ENCODE measurements around the gene PHF2. TPM values are rescaled to one million over a fixed set of nuclear protein-coding genes. Genes with fewer than 3 reads are reported as not detected.

Gene PHF2
- total and polyA plus RNA-seq, 2 donors (not counting 1 experiment from before 2014, with no cell fraction given), result 11.0 to 28.8 TPM

- Mint-ChIP-seq H3K9me3 (ENCODE audit: insufficient read depth) (no peaks in the 10 kb centered on the region), H3K27ac (peak overlapping the region; percentile 81), H3K4me3 (peak overlapping the region; percentile 86), H3K27me3 (no peaks in the 10 kb centered on the region), H3K4me1 (peaks cover 33% of the 10 kb centered on the region)
- POLR2A ChIA-PET, result no interaction called here
- intact Hi-C loops (cut with micrococcal nuclease), result no loop called here
- H3K79me2 ChIP-seq (ENCODE audit: control insufficient read depth, insufficient read depth, low read length), result peaks cover 41% of the 10 kb centered on the region
- H3K4me2 ChIP-seq (replicated peaks; ENCODE audit: low read depth, low read length, poor library complexity, severe bottlenecking), result peak overlapping the region; percentile 94
- peak overlapping the region in 4 of 5 experiments; percentile 28 to 74 (median 49) for H3K4me3 ChIP-seq (ENCODE audit: control extremely low read depth in 1 of 5, extremely low read depth in 1 of 5, insufficient read depth in 1 of 5, low read depth in 2 of 5, low read length in 4 of 5)
- no peaks in the 10 kb centered on the region for H3K27me3 ChIP-seq (replicated peaks in 1 of 4; ENCODE audit: control extremely low read depth in 1 of 4, control insufficient read depth in 3 of 4, insufficient read depth in 4 of 4, low read length in 3 of 4)
- no peaks in the 10 kb centered on the region for H3K9me3 ChIP-seq (ENCODE audit: control extremely low read depth in 1 of 3, control insufficient read depth in 2 of 3, insufficient read depth in 1 of 3, low read length in 2 of 3)
- 82% methylated on average over 10 of the region's 13 CpGs for WGBS (ENCODE audit: insufficient coverage)
- H4K20me1 ChIP-seq (ENCODE audit: control insufficient read depth, insufficient read depth, low read length, poor library complexity, severe bottlenecking), result peaks cover 8% of the 10 kb centered on the region
- H3K9ac ChIP-seq (ENCODE audit: low read length), result peak overlapping the region; percentile 68
- peak overlapping the region; percentile 56 for H2AFZ ChIP-seq (ENCODE audit: insufficient read depth, low read depth, low read length, poor library complexity, severe bottlenecking)
- CTCF ChIA-PET, result interaction anchor here (0.8 kb wide), 1 partner anchor 436 kb away, joined by 3 read pairs; no protein-coding TSS in a partner anchor
- no peak overlapping the region for H3K27ac ChIP-seq (ENCODE audit: low read length in 2 of 2)
- H3K4me1 ChIP-seq (ENCODE audit: control insufficient read depth in 2 of 2, insufficient read depth in 2 of 2, low read length in 2 of 2), result peaks cover 14 to 22% of the 10 kb centered on the region in 2 donors
- DNase-seq (no peak), ATAC-seq (ENCODE audit: low read depth) (no peak)
- H3K36me3 ChIP-seq (replicated peaks in 1 of 2; ENCODE audit: control extremely low read depth in 1 of 2, control insufficient read depth in 1 of 2, extremely low read depth in 1 of 2, insufficient read depth in 2 of 2, low read length in 1 of 2), result no peaks in the 10 kb centered on the region
- TF ChIP-seq EZH2 (IDR thresholded peaks at IDR 0.05; ENCODE audit: borderline replicate concordance, insufficient read depth, low read depth, low read length, poor library complexity, severe bottlenecking), result no peak
- TF ChIP-seq CTCF (IDR thresholded peaks at IDR 0.05), result no peak
These were observed 1.7 kb downstream of the PHF2 start for GRCh38 chr9:93577975-93578682.

GRCh38 chr9:93578844-93579243 is 2.5 kb downstream of the PHF2 start:
- H3K4me1 ChIP-seq (ENCODE audit: control insufficient read depth in 2 of 2, insufficient read depth in 2 of 2, low read length in 2 of 2), result peaks cover 14 to 22% of the 10 kb centered on the region in 2 donors
- ATAC-seq (ENCODE audit: low read depth) (no peak), DNase-seq (no peak)
- H3K4me1 Mint-ChIP-seq, result peaks cover 32% of the 10 kb centered on the region
- H4K20me1 ChIP-seq (ENCODE audit: control insufficient read depth, insufficient read depth, low read length, poor library complexity, severe bottlenecking), result peaks cover 8% of the 10 kb centered on the region
- 73% methylated on average over 2 of the region's 5 CpGs for WGBS (ENCODE audit: insufficient coverage)
- no peaks in the 10 kb centered on the region for H3K27me3 Mint-ChIP-seq
- no peak overlapping the region for H3K27ac Mint-ChIP-seq
- ChIA-PET CTCF (interaction anchor here (0.8 kb wide), 1 partner anchor 435 kb away, joined by 3 read pairs; no protein-coding TSS in a partner anchor), POLR2A (no interaction called here)
- H3K79me2 ChIP-seq (ENCODE audit: control insufficient read depth, insufficient read depth, low read length), result peaks cover 42% of the 10 kb centered on the region
- no peak for TF ChIP-seq EZH2 (IDR thresholded peaks at IDR 0.05; ENCODE audit: borderline replicate concordance, insufficient read depth, low read depth, low read length, poor library complexity, severe bottlenecking)
- TF ChIP-seq CTCF (IDR thresholded peaks at IDR 0.05), result no peak
- intact Hi-C loops (cut with micrococcal nuclease), result no loop called here
- H3K9ac ChIP-seq (ENCODE audit: low read length), result no peak overlapping the region
- H3K4me3 ChIP-seq (ENCODE audit: control extremely low read depth in 1 of 5, extremely low read depth in 1 of 5, insufficient read depth in 1 of 5, low read depth in 2 of 5, low read length in 4 of 5), result no peak overlapping the region
- H3K4me3 Mint-ChIP-seq, result peak overlapping the region; percentile 86
- H3K27me3 ChIP-seq (replicated peaks in 1 of 4; ENCODE audit: control extremely low read depth in 1 of 4, control insufficient read depth in 3 of 4, insufficient read depth in 4 of 4, low read length in 3 of 4), result no peaks in the 10 kb centered on the region
- no peaks in the 10 kb centered on the region for H3K9me3 Mint-ChIP-seq (ENCODE audit: insufficient read depth)
- no peaks in the 10 kb centered on the region for H3K36me3 ChIP-seq (replicated peaks in 1 of 2; ENCODE audit: control extremely low read depth in 1 of 2, control insufficient read depth in 1 of 2, extremely low read depth in 1 of 2, insufficient read depth in 2 of 2, low read length in 1 of 2)
- H2AFZ ChIP-seq (ENCODE audit: insufficient read depth, low read depth, low read length, poor library complexity, severe bottlenecking), result no peak overlapping the region
- H3K4me2 ChIP-seq (replicated peaks; ENCODE audit: low read depth, low read length, poor library complexity, severe bottlenecking), result no peak overlapping the region
- H3K27ac ChIP-seq (ENCODE audit: low read length in 2 of 2), result no peak overlapping the region
- H3K9me3 ChIP-seq (ENCODE audit: control extremely low read depth in 1 of 3, control insufficient read depth in 2 of 3, insufficient read depth in 1 of 3, low read length in 2 of 3), result no peaks in the 10 kb centered on the region
